ENCODE data around the gene RAB4B.

Gene RAB4B

DNA sequence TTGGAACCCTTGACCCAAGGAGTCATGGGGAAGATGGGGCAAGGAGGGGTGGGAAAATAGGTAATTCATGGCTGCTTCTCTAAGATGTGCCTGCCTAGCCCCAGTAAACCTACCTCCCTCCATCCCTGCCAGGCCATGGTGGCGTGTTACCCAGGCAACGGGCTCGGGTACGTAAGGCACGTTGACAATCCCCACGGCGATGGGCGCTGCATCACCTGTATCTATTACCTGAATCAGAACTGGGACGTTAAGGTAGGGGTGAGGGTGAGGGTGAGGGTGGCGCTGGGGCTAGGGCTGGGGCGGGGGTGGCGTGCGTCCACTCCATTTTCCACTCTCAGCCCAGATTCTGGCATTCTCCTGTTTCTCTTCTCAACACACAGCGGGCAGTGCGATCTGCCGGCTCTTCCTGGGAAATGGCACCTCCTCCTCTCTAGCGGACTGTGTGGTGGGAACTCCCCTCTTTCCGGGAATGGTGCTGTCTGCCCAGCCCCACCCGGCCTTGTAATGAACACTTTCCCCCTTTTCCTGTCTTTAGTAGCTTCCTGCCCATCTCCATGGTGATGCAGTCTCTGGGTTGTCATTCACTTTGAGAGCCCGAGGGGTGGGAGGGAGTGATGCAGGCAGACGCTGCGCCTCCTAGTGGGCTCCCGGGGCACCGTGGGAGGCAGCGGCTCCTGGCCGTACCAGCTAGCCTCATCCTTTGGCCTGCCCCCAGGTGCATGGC is 28.5 kb downstream of the RAB4B start (continued):
- TF ChIP-seq, protein P1, sequence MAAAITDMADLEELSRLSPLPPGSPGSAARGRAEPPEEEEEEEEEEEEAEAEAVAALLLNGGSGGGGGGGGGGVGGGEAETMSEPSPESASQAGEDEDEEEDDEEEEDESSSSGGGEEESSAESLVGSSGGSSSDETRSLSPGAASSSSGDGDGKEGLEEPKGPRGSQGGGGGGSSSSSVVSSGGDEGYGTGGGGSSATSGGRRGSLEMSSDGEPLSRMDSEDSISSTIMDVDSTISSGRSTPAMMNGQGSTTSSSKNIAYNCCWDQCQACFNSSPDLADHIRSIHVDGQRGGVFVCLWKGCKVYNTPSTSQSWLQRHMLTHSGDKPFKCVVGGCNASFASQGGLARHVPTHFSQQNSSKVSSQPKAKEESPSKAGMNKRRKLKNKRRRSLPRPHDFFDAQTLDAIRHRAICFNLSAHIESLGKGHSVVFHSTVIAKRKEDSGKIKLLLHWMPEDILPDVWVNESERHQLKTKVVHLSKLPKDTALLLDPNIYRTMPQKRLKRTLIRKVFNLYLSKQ (tag by site-specific recombination; IDR thresholded peaks at IDR 0.05; ENCODE audit: borderline replicate concordance) = no peak
- TF ChIP-seq YY2 (tag by site-specific recombination; IDR thresholded peaks at IDR 0.05) (peak; percentile 50), ZNF398 (tag by site-specific recombination; IDR thresholded peaks at IDR 0.05) (no peak), OSR2 (tag by site-specific recombination; IDR thresholded peaks at IDR 0.05) (no peak), ZNF350 (tag by site-specific recombination; IDR thresholded peaks at IDR 0.05) (no peak), ZNF423 (tag by site-specific recombination; IDR thresholded peaks at IDR 0.05) (no peak), ZBTB7A (tag by site-specific recombination; IDR thresholded peaks at IDR 0.05; ENCODE audit: low read depth) (no peak), TRIM28 (IDR thresholded peaks at IDR 0.05; ENCODE audit: borderline replicate concordance, low read length) (no peak), ZBTB1 (tag by site-specific recombination; IDR thresholded peaks at IDR 0.05) (no peak), SETDB1 (IDR thresholded peaks at IDR 0.05; ENCODE audit: insufficient read length, low read length) (no peak), ZNF530 (tag by site-specific recombination; IDR thresholded peaks at IDR 0.05; ENCODE audit: low read depth) (no peak), SP2 (tag by site-specific recombination; IDR thresholded peaks at IDR 0.05) (peak; percentile 85), ZNF202 (tag by site-specific recombination; IDR thresholded peaks at IDR 0.05; ENCODE audit: borderline replicate concordance) (no peak), ZNF473 (tag by site-specific recombination; IDR thresholded peaks at IDR 0.05) (no peak), RBAK (tag by site-specific recombination; IDR thresholded peaks at IDR 0.05) (no peak), ZNF157 (tag by site-specific recombination; IDR thresholded peaks at IDR 0.05) (no peak), MEIS1 (CRISPR knock-in tag; IDR thresholded peaks at IDR 0.05; ENCODE audit: borderline replicate concordance) (no peak), SP7 (tag by site-specific recombination; IDR thresholded peaks at IDR 0.05) (peak; percentile 95), GLIS2 (tag by site-specific recombination; IDR thresholded peaks at IDR 0.05) (peak; percentile 82), ZBTB48 (tag by site-specific recombination; IDR thresholded peaks at IDR 0.05) (no peak; the same call in 1 of the 2 replicates), ZNF214 (tag by site-specific recombination; IDR thresholded peaks at IDR 0.05; ENCODE audit: borderline replicate concordance) (no peak), ZNF830 (tag by site-specific recombination; IDR thresholded peaks at IDR 0.05; ENCODE audit: low read depth) (no peak), ZNF600 (tag by site-specific recombination; IDR thresholded peaks at IDR 0.05) (peak; percentile 93), ZNF394 (tag by site-specific recombination; IDR thresholded peaks at IDR 0.05; ENCODE audit: borderline replicate concordance) (no peak; the same call in 1 of the 2 replicates), PRDM6 (tag by site-specific recombination; IDR thresholded peaks at IDR 0.05) (no peak), ZNF843 (tag by site-specific recombination; IDR thresholded peaks at IDR 0.05) (peak; percentile 69), KLF9 (tag by site-specific recombination; IDR thresholded peaks at IDR 0.05; ENCODE audit: low read depth) (peak; percentile 94), ZNF747 (tag by site-specific recombination; IDR thresholded peaks at IDR 0.05) (no peak), ZNF768 (tag by site-specific recombination; IDR thresholded peaks at IDR 0.05) (no peak; the same call in 1 of the 2 replicates)
- TF ChIP-seq, protein P2, sequence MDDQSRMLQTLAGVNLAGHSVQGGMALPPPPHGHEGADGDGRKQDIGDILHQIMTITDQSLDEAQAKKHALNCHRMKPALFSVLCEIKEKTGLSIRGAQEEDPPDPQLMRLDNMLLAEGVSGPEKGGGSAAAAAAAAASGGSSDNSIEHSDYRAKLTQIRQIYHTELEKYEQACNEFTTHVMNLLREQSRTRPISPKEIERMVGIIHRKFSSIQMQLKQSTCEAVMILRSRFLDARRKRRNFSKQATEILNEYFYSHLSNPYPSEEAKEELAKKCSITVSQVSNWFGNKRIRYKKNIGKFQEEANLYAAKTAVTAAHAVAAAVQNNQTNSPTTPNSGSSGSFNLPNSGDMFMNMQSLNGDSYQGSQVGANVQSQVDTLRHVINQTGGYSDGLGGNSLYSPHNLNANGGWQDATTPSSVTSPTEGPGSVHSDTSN (CRISPR knock-in tag; IDR thresholded peaks at IDR 0.05) = peak; percentile 75; the same call in 1 of the 2 replicates
- TF ChIP-seq, protein P3, sequence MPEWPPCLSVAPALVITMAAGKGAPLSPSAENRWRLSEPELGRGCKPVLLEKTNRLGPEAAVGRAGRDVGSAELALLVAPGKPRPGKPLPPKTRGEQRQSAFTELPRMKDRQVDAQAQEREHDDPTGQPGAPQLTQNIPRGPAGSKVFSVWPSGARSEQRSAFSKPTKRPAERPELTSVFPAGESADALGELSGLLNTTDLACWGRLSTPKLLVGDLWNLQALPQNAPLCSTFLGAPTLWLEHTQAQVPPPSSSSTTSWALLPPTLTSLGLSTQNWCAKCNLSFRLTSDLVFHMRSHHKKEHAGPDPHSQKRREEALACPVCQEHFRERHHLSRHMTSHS (tag by site-specific recombination; IDR thresholded peaks at IDR 0.05) = no peak
- TF ChIP-seq, protein P4, sequence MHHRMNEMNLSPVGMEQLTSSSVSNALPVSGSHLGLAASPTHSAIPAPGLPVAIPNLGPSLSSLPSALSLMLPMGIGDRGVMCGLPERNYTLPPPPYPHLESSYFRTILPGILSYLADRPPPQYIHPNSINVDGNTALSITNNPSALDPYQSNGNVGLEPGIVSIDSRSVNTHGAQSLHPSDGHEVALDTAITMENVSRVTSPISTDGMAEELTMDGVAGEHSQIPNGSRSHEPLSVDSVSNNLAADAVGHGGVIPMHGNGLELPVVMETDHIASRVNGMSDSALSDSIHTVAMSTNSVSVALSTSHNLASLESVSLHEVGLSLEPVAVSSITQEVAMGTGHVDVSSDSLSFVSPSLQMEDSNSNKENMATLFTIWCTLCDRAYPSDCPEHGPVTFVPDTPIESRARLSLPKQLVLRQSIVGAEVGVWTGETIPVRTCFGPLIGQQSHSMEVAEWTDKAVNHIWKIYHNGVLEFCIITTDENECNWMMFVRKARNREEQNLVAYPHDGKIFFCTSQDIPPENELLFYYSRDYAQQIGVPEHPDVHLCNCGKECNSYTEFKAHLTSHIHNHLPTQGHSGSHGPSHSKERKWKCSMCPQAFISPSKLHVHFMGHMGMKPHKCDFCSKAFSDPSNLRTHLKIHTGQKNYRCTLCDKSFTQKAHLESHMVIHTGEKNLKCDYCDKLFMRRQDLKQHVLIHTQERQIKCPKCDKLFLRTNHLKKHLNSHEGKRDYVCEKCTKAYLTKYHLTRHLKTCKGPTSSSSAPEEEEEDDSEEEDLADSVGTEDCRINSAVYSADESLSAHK (tag by site-specific recombination; IDR thresholded peaks at IDR 0.05) = no peak; the same call in 1 of the 2 replicates
